Parathyroid adenoma (tissue), 2 donors: ENCODE results near the gene PLAAT4.

ENCODE experiments used
- H2AFZ ChIP-seq: fragments of 300-600 bp; sonication (generic); one replicate; pipeline ENCODE4 v1.7.0; 2017; ENCODE audit warnings: antibody characterized with exemption, mild to moderate bottlenecking
- H3K27ac ChIP-seq: fragments of 300-600 bp; sonication (generic); one replicate; pipeline ENCODE4 v1.7.0; 2017
- H3K27me3 ChIP-seq: fragments of 300-600 bp; sonication (generic); one replicate; pipeline ENCODE4 v1.7.0; 2017; ENCODE audit warnings: low read length; ENCODE audit not compliant: control insufficient read depth, insufficient read depth
- H3K36me3 ChIP-seq: fragments of 300-600 bp; sonication (generic); one replicate; pipeline ENCODE4 v1.7.0; 2017; ENCODE audit warnings: low read length; ENCODE audit not compliant: control insufficient read depth, insufficient read depth
- H3K4me1 ChIP-seq: fragments of 300-600 bp; sonication (generic); one replicate; pipeline ENCODE4 v1.7.0; 2017; ENCODE audit warnings: control low read depth
- H3K4me2 ChIP-seq: fragments of 300-600 bp; sonication (generic); one replicate; pipeline ENCODE4 v1.7.0; 2017; ENCODE audit warnings: low read length
- H3K4me3 ChIP-seq: fragments of 300-600 bp; sonication (generic); one replicate; pipeline ENCODE4 v1.7.0; 2017; ENCODE audit warnings: low read depth, low read length
- H3K79me2 ChIP-seq: fragments of 300-600 bp; sonication (generic); one replicate; pipeline ENCODE4 v1.7.0; 2017; ENCODE audit warnings: control low read depth
- H3K9ac ChIP-seq: fragments of 300-600 bp; sonication (generic); one replicate; pipeline ENCODE4 v1.7.0; 2017; ENCODE audit warnings: mild to moderate bottlenecking
- H3K9me3 ChIP-seq: fragments of 300-600 bp; sonication (generic); one replicate; pipeline ENCODE4 v1.7.0; 2017; ENCODE audit warnings: low read length; ENCODE audit not compliant: control insufficient read depth
- TF ChIP-seq, protein P1 (sequence below): fragments of 300-600 bp; sonication (generic); IDR thresholded peaks from one replicate; pipeline ENCODE4 v1.7.0; 2017; ENCODE audit warnings: antibody characterized with exemption, mild to moderate bottlenecking
- donor health status: primary hyperparathyroidism.

Gene PLAAT4

DNA sequence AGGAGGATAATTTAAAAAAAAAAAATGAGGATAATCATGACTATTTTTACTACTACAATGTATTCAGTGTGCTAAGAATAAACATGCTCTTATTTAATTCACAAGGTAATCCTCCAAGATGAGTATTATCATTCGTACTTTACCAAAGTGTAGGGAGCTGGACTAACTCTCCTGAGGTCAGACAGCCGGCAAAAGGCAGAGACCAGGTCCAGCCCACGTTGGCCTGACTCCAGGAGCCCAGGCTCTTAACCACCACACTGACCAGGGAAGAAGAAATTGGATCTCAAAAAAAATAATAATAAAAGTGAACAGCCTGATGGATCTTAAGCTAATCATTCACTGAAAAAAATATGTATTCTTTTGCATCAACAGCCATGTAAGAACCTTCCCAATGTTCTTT, 52.4 kb downstream of the PLAAT4 start:
- H3K27ac ChIP-seq = no peak overlapping the region
- H3K4me3 ChIP-seq = no peak overlapping the region
- no peaks in the 10 kb centered on the region for H3K79me2 ChIP-seq
- TF ChIP-seq, protein P1, sequence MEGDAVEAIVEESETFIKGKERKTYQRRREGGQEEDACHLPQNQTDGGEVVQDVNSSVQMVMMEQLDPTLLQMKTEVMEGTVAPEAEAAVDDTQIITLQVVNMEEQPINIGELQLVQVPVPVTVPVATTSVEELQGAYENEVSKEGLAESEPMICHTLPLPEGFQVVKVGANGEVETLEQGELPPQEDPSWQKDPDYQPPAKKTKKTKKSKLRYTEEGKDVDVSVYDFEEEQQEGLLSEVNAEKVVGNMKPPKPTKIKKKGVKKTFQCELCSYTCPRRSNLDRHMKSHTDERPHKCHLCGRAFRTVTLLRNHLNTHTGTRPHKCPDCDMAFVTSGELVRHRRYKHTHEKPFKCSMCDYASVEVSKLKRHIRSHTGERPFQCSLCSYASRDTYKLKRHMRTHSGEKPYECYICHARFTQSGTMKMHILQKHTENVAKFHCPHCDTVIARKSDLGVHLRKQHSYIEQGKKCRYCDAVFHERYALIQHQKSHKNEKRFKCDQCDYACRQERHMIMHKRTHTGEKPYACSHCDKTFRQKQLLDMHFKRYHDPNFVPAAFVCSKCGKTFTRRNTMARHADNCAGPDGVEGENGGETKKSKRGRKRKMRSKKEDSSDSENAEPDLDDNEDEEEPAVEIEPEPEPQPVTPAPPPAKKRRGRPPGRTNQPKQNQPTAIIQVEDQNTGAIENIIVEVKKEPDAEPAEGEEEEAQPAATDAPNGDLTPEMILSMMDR = no peak
- H3K4me2 ChIP-seq = no peak overlapping the region
- H3K27me3 ChIP-seq = no peaks in the 10 kb centered on the region
- no peaks in the 10 kb centered on the region for H3K4me1 ChIP-seq
- no peak overlapping the region for H2AFZ ChIP-seq
- no peak overlapping the region for H3K9ac ChIP-seq
- H3K36me3 ChIP-seq = no peaks in the 10 kb centered on the region
- no peaks in the 10 kb centered on the region for H3K9me3 ChIP-seq

DNA sequence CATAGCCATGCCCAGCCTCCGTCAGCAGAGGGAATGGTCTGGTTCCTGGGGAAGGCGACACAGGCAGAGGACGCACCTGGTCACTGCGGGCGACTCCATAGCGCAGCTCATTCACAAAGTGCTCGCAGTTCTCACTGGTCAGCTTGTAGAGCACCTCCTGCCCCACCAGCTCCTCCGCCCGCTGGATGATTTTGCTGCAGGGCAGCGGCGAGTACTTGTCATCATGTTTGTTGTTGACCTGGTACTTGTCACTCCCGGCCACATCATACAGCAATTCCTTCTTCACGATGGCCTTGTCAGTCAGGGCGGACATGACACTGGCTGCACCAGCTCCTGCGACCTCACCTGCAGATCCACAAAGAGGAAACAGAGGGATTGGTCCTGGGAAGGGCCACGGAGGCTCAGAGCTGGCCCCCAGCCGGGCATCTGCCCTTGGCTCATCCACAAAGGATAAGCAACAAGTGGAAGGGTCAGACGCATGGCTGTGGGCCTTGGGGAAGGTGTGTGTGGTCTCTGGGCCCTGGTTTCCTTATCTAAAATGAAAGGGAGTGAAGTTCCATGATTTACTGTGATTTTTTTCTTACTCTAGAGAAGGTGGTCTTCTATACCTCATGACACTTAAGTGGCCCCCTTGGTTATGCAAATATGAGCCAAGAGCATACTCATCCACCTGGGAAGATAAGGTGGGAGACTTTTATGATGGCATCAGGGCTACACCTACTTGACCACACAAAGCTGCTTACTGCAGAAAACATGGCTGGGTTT, 53.6 kb downstream of the PLAAT4 start:
- Histone ChIP-seq H3K36me3 (no peaks in the 10 kb centered on the region), H3K4me3 (no peak overlapping the region), H3K4me1 (no peaks in the 10 kb centered on the region), H3K9me3 (no peaks in the 10 kb centered on the region), H3K4me2 (no peak overlapping the region), H3K9ac (no peak overlapping the region), H3K27me3 (no peaks in the 10 kb centered on the region), H3K27ac (no peak overlapping the region), H2AFZ (no peak overlapping the region), H3K79me2 (no peaks in the 10 kb centered on the region)
- TF ChIP-seq, protein P1 = no peak

DNA sequence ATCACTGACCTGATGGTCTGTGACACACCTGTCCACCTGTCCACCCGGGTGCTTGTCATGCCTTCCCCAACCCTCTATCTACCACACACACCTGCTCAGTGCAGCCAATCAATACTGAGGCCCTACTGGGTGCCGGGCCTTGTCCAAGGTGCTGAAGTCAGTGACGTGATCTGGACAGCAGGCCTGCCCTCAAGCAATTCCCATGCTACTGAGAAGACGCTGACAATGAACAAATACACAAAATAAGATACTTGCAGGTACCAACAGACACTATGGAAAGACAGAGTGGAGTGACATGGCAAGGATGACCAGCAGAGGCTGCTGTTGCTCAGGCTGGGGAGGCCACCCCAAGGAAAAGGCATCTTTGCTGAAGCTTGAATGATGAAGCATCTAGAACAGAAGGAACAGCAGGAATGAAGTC, 56.4 kb downstream of the PLAAT4 start:
- Histone ChIP-seq H3K9me3 (no peaks in the 10 kb centered on the region), H3K9ac (no peak overlapping the region), H3K27me3 (no peaks in the 10 kb centered on the region)

DNA sequence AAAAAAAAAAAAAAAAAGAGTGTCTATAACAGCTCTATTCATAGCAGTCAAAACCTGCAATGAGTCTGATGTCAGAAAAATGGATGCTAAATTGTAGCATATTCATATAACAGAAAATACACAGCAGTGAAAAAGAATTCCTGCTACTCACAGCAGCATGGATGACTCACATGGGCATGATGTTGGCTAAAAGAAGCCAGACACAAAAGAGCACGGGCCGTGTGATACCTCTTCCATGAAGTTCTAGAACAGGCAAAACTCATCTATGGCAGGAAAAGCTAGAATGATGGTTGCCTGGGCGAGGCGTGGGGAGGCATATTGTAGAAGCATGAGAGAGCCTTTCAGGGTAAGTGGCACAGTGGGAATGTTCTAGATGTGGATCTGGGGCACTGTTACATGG, 58.7 kb downstream of the PLAAT4 start:
- Histone ChIP-seq H3K4me2 (no peak overlapping the region), H3K4me1 (no peaks in the 10 kb centered on the region), H3K79me2 (no peaks in the 10 kb centered on the region), H3K27me3 (no peaks in the 10 kb centered on the region), H3K9ac (no peak overlapping the region), H3K9me3 (no peaks in the 10 kb centered on the region), H3K4me3 (no peak overlapping the region), H3K27ac (no peak overlapping the region), H2AFZ (no peak overlapping the region), H3K36me3 (no peaks in the 10 kb centered on the region)
- TF ChIP-seq, protein P1 = no peak

More for the DNA sequence above, 56.4 kb downstream of the PLAAT4 start:
- Histone ChIP-seq H3K27ac (no peak overlapping the region), H3K4me1 (no peaks in the 10 kb centered on the region), H2AFZ (no peak overlapping the region), H3K36me3 (no peaks in the 10 kb centered on the region), H3K79me2 (no peaks in the 10 kb centered on the region), H3K4me2 (no peak overlapping the region), H3K4me3 (no peak overlapping the region)
- TF ChIP-seq, protein P1 = peak; percentile 38
